Activated CD8-positive, alpha-beta T cell treated with anti-CD3 and anti-CD28 coated beads, Interleukin-2, amount 10 ng/mL, durations not matched to agents 7 days and 5 days (primary cell): ENCODE measurements around the gene SLC26A11. TPM values are rescaled to one million over a fixed set of nuclear protein-coding genes. Genes with fewer than 3 reads are reported as not detected.
"Not testable (repeated sequence)": the region's sequence is repeated elsewhere in the genome, so short reads cannot be mapped to it uniquely, and the experiment has no call there.

ENCODE experiments used
- ATAC-seq: fragments of 150-1000 bp; cut with Tn5 transposase; one replicate; pipeline ENCODE4 v1.10.0; 2021; ENCODE audit warnings: moderate library complexity
- CTCF ChIA-PET: fragments of 350-600 bp; sonication (Branson Sonifier 250); formaldehyde crosslinking; loops from one replicate; lab custom pipeline; 2021; ENCODE audit warnings: antibody characterized with exemption; lab: Charles Lee
- POLR2A ChIA-PET: fragments of 350-600 bp; sonication (Branson Sonifier 250); formaldehyde crosslinking; loops from one replicate; lab custom pipeline; 2021; ENCODE audit warnings: antibody characterized with exemption; lab: Charles Lee
- DNase-seq: peaks from one replicate; pipeline ENCODE4 v3.0.0-alpha.2; 2020
- H3K27ac Mint-ChIP-seq: one replicate; pipeline ENCODE4 v1.8.0; 2021; ENCODE audit warnings: mild to moderate bottlenecking, mixed read lengths
- H3K27me3 Mint-ChIP-seq: one replicate; pipeline ENCODE4 v1.8.0; 2021; ENCODE audit warnings: low read depth, mixed read lengths
- H3K36me3 Mint-ChIP-seq: one replicate; pipeline ENCODE4 v1.8.0; 2021; ENCODE audit warnings: low read depth, mixed read lengths
- H3K4me1 Mint-ChIP-seq: one replicate; pipeline ENCODE4 v1.8.0; 2021; ENCODE audit warnings: low read depth, mixed read lengths
- H3K4me3 Mint-ChIP-seq: one replicate; pipeline ENCODE4 v1.8.0; 2021; ENCODE audit warnings: mild to moderate bottlenecking, mixed read lengths
- H3K9me3 Mint-ChIP-seq: one replicate; pipeline ENCODE4 v1.8.0; 2022; ENCODE audit warnings: mixed read lengths; ENCODE audit not compliant: insufficient read depth
- total RNA-seq, 2 experiments: library from RNA; stranded (reverse); gene quantifications; one replicate each; pipeline ENCODE4 v1.2.3, GENCODE V29; 2021

The SLC26A11 gene
- total RNA-seq, 2 experiments from 2014 or later: 1.4 to 1.6 TPM

- CTCF ChIA-PET: no interaction called here
- no peak for ATAC-seq
- no peaks in the 10 kb centered on the region for H3K4me1 Mint-ChIP-seq
Measured at GRCh38 chr17:80198144-80198661, 22.0 kb upstream of the SLC26A11 start.

GRCh38 chr17:80199295-80199694, 20.9 kb upstream of the SLC26A11 start:
- H3K4me3 Mint-ChIP-seq, ATAC-seq, H3K9me3 Mint-ChIP-seq, CTCF ChIA-PET, H3K4me1 Mint-ChIP-seq, H3K27ac Mint-ChIP-seq, POLR2A ChIA-PET, H3K36me3 Mint-ChIP-seq, H3K27me3 Mint-ChIP-seq, DNase-seq: not testable (repeated sequence)

More at GRCh38 chr17:80198144-80198661, 22.0 kb upstream of the SLC26A11 start:
- no peak overlapping the region for H3K27ac Mint-ChIP-seq
- H3K9me3 Mint-ChIP-seq: no peaks in the 10 kb centered on the region
- no peaks in the 10 kb centered on the region for H3K36me3 Mint-ChIP-seq
- H3K4me3 Mint-ChIP-seq: no peak overlapping the region
- H3K27me3 Mint-ChIP-seq: peaks cover 5% of the 10 kb centered on the region
- no peak for DNase-seq
- POLR2A ChIA-PET: no interaction called here

GRCh38 chr17:80201446-80201845, 18.8 kb upstream of the SLC26A11 start:
- Mint-ChIP-seq H3K4me1 (no peaks in the 10 kb centered on the region), H3K36me3 (no peaks in the 10 kb centered on the region), H3K9me3 (no peaks in the 10 kb centered on the region), H3K27ac (no peak overlapping the region), H3K27me3 (no peaks in the 10 kb centered on the region), H3K4me3 (no peak overlapping the region)
- POLR2A ChIA-PET: interaction anchor here (0.7 kb wide), 1 partner anchor 37 kb away, joined by 3 read pairs; no protein-coding TSS in a partner anchor
- DNase-seq (no peak), ATAC-seq (no peak)
- CTCF ChIA-PET: no interaction called here

- Mint-ChIP-seq H3K4me1 (no peaks in the 10 kb centered on the region), H3K4me3 (no peak overlapping the region), H3K27ac (no peak overlapping the region), H3K36me3 (no peaks in the 10 kb centered on the region), H3K27me3 (no peaks in the 10 kb centered on the region), H3K9me3 (no peaks in the 10 kb centered on the region)
- CTCF ChIA-PET: no interaction called here
- POLR2A ChIA-PET: interaction anchor here (0.7 kb wide), 1 partner anchor 38 kb away, joined by 3 read pairs; no protein-coding TSS in a partner anchor
- ATAC-seq (no peak), DNase-seq (no peak)
Measured at GRCh38 chr17:80202197-80202596, 18.0 kb upstream of the SLC26A11 start.

- POLR2A ChIA-PET: no interaction called here
- Mint-ChIP-seq H3K36me3 (no peaks in the 10 kb centered on the region), H3K27ac (no peak overlapping the region), H3K4me1 (no peaks in the 10 kb centered on the region), H3K27me3 (no peaks in the 10 kb centered on the region), H3K9me3 (no peaks in the 10 kb centered on the region), H3K4me3 (no peak overlapping the region)
- DNase-seq: no peak
- CTCF ChIA-PET: no interaction called here
- no peak for ATAC-seq
Measured at GRCh38 chr17:80203471-80203963, 16.7 kb upstream of the SLC26A11 start.

- Mint-ChIP-seq H3K36me3 (no peaks in the 10 kb centered on the region), H3K27ac (no peak overlapping the region), H3K4me3 (no peak overlapping the region), H3K27me3 (no peaks in the 10 kb centered on the region), H3K4me1 (no peaks in the 10 kb centered on the region), H3K9me3 (no peaks in the 10 kb centered on the region)
- DNase-seq: no peak
- ATAC-seq: no peak
- ChIA-PET CTCF (no interaction called here), POLR2A (no interaction called here)
Measured at GRCh38 chr17:80204626-80205468, 15.4 kb upstream of the SLC26A11 start.

- Mint-ChIP-seq H3K27me3 (no peaks in the 10 kb centered on the region), H3K27ac (no peak overlapping the region), H3K4me1 (no peaks in the 10 kb centered on the region), H3K9me3 (no peaks in the 10 kb centered on the region), H3K36me3 (no peaks in the 10 kb centered on the region), H3K4me3 (no peak overlapping the region)
- ChIA-PET POLR2A (interaction anchor here (0.6 kb wide), 1 partner anchor 58 kb away, joined by 3 read pairs; no protein-coding TSS in a partner anchor), CTCF (interaction anchor here (1.0 kb wide), 1 partner anchor 10 kb away, joined by 4 read pairs; no protein-coding TSS in a partner anchor)
- no peak for ATAC-seq
- no peak for DNase-seq
Measured at GRCh38 chr17:80205811-80206210, 14.4 kb upstream of the SLC26A11 start.

GRCh38 chr17:80208050-80208449, 12.2 kb upstream of the SLC26A11 start:
- Mint-ChIP-seq H3K4me3 (no peak overlapping the region), H3K36me3 (no peaks in the 10 kb centered on the region), H3K27ac (no peak overlapping the region), H3K9me3 (no peaks in the 10 kb centered on the region), H3K4me1 (peaks cover 2% of the 10 kb centered on the region), H3K27me3 (no peaks in the 10 kb centered on the region)
- POLR2A ChIA-PET: interaction anchor here (0.6 kb wide), 1 partner anchor 59 kb away, joined by 3 read pairs; no protein-coding TSS in a partner anchor
- ATAC-seq: no peak
- no peak for DNase-seq
- CTCF ChIA-PET: no interaction called here

- ChIA-PET CTCF (interaction anchor here (1.0 kb wide), 1 partner anchor 57 kb away, joined by 4 read pairs; no protein-coding TSS in a partner anchor), POLR2A (interaction anchor here (0.6 kb wide), 1 partner anchor 77 kb away, joined by 3 read pairs; no protein-coding TSS in a partner anchor)
- ATAC-seq: no peak
- H3K4me3 Mint-ChIP-seq: no peak overlapping the region
- no peaks in the 10 kb centered on the region for H3K27me3 Mint-ChIP-seq
- H3K27ac Mint-ChIP-seq: no peak overlapping the region
- H3K9me3 Mint-ChIP-seq: no peaks in the 10 kb centered on the region
- H3K36me3 Mint-ChIP-seq: no peaks in the 10 kb centered on the region
- peaks cover 6% of the 10 kb centered on the region for H3K4me1 Mint-ChIP-seq
- DNase-seq: no peak
Measured at GRCh38 chr17:80209765-80210164, 10.5 kb upstream of the SLC26A11 start.

GRCh38 chr17:80210348-80211108, 9.7 kb upstream of the SLC26A11 start:
- POLR2A ChIA-PET: interaction anchor here (0.6 kb wide), 1 partner anchor 77 kb away, joined by 3 read pairs; no protein-coding TSS in a partner anchor
- no peaks in the 10 kb centered on the region for H3K36me3 Mint-ChIP-seq
- no peak overlapping the region for H3K27ac Mint-ChIP-seq

GRCh38 chr17:80212109-80212508, 8.1 kb upstream of the SLC26A11 start:
- ATAC-seq (no peak), DNase-seq (no peak)
- Mint-ChIP-seq H3K27me3 (no peaks in the 10 kb centered on the region), H3K4me3 (no peak overlapping the region), H3K9me3 (no peaks in the 10 kb centered on the region), H3K36me3 (no peaks in the 10 kb centered on the region), H3K27ac (no peak overlapping the region), H3K4me1 (peaks cover 6% of the 10 kb centered on the region)
- CTCF ChIA-PET: interaction anchor here (0.8 kb wide), 1 partner anchor 16 kb away, joined by 3 read pairs; no protein-coding TSS in a partner anchor
- POLR2A ChIA-PET: interaction anchor here (0.9 kb wide), 1 partner anchor 10 kb away, joined by 3 read pairs; no protein-coding TSS in a partner anchor

More at GRCh38 chr17:80210348-80211108, 9.7 kb upstream of the SLC26A11 start:
- no peaks in the 10 kb centered on the region for H3K27me3 Mint-ChIP-seq
- ATAC-seq (no peak), DNase-seq (no peak)
- no peaks in the 10 kb centered on the region for H3K9me3 Mint-ChIP-seq
- CTCF ChIA-PET: no interaction called here
- H3K4me1 Mint-ChIP-seq: peaks cover 6% of the 10 kb centered on the region
- no peak overlapping the region for H3K4me3 Mint-ChIP-seq
